OCI-LY7 (cell line): ENCODE results near the gene CDH23.

ENCODE experiments used
- CTCF ChIP-seq: fragments of 200-600 bp; sonication (generic); conservative IDR thresholded peaks from 2 replicates; pipeline ENCODE4 v1.5.1; 2014; ENCODE audit warnings: mild to moderate bottlenecking, antibody characterized with exemption, low read length, moderate library complexity, mixed read lengths
- EZH2phosphoT487 ChIP-seq: fragments of 200-600 bp; sonication (generic); IDR thresholded peaks from 2 replicates; pipeline ENCODE4 v1.6.1; 2018; ENCODE audit warnings: low read depth, borderline replicate concordance, mild to moderate bottlenecking, mixed run types, antibody characterized with exemption, low read length, moderate library complexity, mixed read lengths

- no peak for TF ChIP-seq CTCF
- no peak for TF ChIP-seq EZH2phosphoT487
These were observed 459.9 kb downstream of the CDH23 start for GRCh38 chr10:71856619-71857018.
